DMS 273 (cell line): Measurements from ENCODE around the gene SAMD11.
A peak's percentile ranks its signal among the peaks of the same experiment; 100 is the strongest.

Source experiments
- DNase-seq: peaks from one replicate; lab custom pipeline; 2025; ENCODE audit not compliant: unreplicated experiment; lab: John Stamatoyannopoulos, UW

The SAMD11 gene

GRCh38 chr1:917076-917459 is 6.7 kb upstream of the SAMD11 start:
- DNase-seq: peak; percentile 72

GRCh38 chr1:917466-918091 is 6.1 kb upstream of the SAMD11 start:
- no peak for DNase-seq

GRCh38 chr1:918353-918752 is 5.4 kb upstream of the SAMD11 start:
- DNase-seq: no peak

GRCh38 chr1:918843-919242 is 4.9 kb upstream of the SAMD11 start:
- no peak for DNase-seq

GRCh38 chr1:919271-919872 is 4.4 kb upstream of the SAMD11 start:
- no peak for DNase-seq

- no peak for DNase-seq
These were observed 3.7 kb upstream of the SAMD11 start for GRCh38 chr1:920010-920409.

- DNase-seq: no peak
These were observed 3.2 kb upstream of the SAMD11 start for GRCh38 chr1:920521-920920.

GRCh38 chr1:921011-921837 is 2.5 kb upstream of the SAMD11 start:
- peak; percentile 94 for DNase-seq

GRCh38 chr1:923991-924655 is 400 bp downstream of the SAMD11 start:
- peak; percentile 74 for DNase-seq

- DNase-seq: peak; percentile 88
These were observed 1.2 kb downstream of the SAMD11 start for GRCh38 chr1:924656-925560.

- DNase-seq: peak; percentile 82
These were observed 2.1 kb downstream of the SAMD11 start for GRCh38 chr1:925561-926421.

- peak; percentile 60 for DNase-seq
These were observed 3.5 kb downstream of the SAMD11 start for GRCh38 chr1:927234-927633.

GRCh38 chr1:927748-928147 is 4.0 kb downstream of the SAMD11 start:
- no peak for DNase-seq

- no peak for DNase-seq
These were observed 5.3 kb downstream of the SAMD11 start for GRCh38 chr1:928825-929661.

GRCh38 chr1:929712-930632 is 6.2 kb downstream of the SAMD11 start:
- DNase-seq: no peak

GRCh38 chr1:930633-931138 is 7.0 kb downstream of the SAMD11 start:
- no peak for DNase-seq

- DNase-seq: no peak
These were observed 7.9 kb downstream of the SAMD11 start for GRCh38 chr1:931380-932172.
